ENCODE results near the gene KRT17. TPM values are rescaled to one million over a fixed set of nuclear protein-coding genes. Genes with fewer than 3 reads are reported as not detected.
"Not testable (repeated sequence)": the region's sequence is repeated elsewhere in the genome, so short reads cannot be mapped to it uniquely, and the experiment has no call there.

Gene KRT17
- total RNA-seq, 1 experiment from 2014 or later = 286 TPM

GRCh38 chr17:41635121-41636097, 11.0 kb upstream of the KRT17 start:
- peak; percentile 46 for DNase-seq (ENCODE audit: low spot score)

GRCh38 chr17:41634639-41635038, 10.3 kb upstream of the KRT17 start:
- DNase-seq (ENCODE audit: low spot score) = no peak

GRCh38 chr17:41633556-41634199, 9.3 kb upstream of the KRT17 start:
- DNase-seq (ENCODE audit: low spot score) = no peak

GRCh38 chr17:41632482-41633105, 8.2 kb upstream of the KRT17 start:
- no peak for DNase-seq (ENCODE audit: low spot score)

- DNase-seq (ENCODE audit: low spot score) = no peak
Measured at GRCh38 chr17:41631898-41632285, 7.5 kb upstream of the KRT17 start.

- no peak for DNase-seq (ENCODE audit: low spot score)
Measured at GRCh38 chr17:41631025-41631897, 6.9 kb upstream of the KRT17 start.

- DNase-seq (ENCODE audit: low spot score) = no peak
Measured at GRCh38 chr17:41629826-41630670, 5.7 kb upstream of the KRT17 start.

GRCh38 chr17:41629316-41629715, 4.9 kb upstream of the KRT17 start:
- DNase-seq (ENCODE audit: low spot score) = no peak

- not testable (repeated sequence) for DNase-seq (ENCODE audit: low spot score)
Measured at GRCh38 chr17:41628621-41629255, 4.4 kb upstream of the KRT17 start.

- not testable (repeated sequence) for DNase-seq (ENCODE audit: low spot score)
Measured at GRCh38 chr17:41628073-41628370, 3.6 kb upstream of the KRT17 start.

GRCh38 chr17:41627316-41628072, 3.1 kb upstream of the KRT17 start:
- no peak for DNase-seq (ENCODE audit: low spot score)

GRCh38 chr17:41626914-41627295, 2.5 kb upstream of the KRT17 start:
- not testable (repeated sequence) for DNase-seq (ENCODE audit: low spot score)

GRCh38 chr17:41626028-41626913, 1.9 kb upstream of the KRT17 start:
- not testable (repeated sequence) for DNase-seq (ENCODE audit: low spot score)

- DNase-seq (ENCODE audit: low spot score) = peak; percentile 60
Measured at GRCh38 chr17:41625602-41626001, 1.2 kb upstream of the KRT17 start.

GRCh38 chr17:41623184-41623861, 1.1 kb downstream of the KRT17 start:
- not testable (repeated sequence) for DNase-seq (ENCODE audit: low spot score)

GRCh38 chr17:41622340-41623183, 1.8 kb downstream of the KRT17 start:
- not testable (repeated sequence) for DNase-seq (ENCODE audit: low spot score)

GRCh38 chr17:41621916-41622315, 2.5 kb downstream of the KRT17 start:
- no peak for DNase-seq (ENCODE audit: low spot score)

Measured in HT-29 (cell line).